Hematopoietic multipotent progenitor cell treated with erythropoietin and hydrocortisone succinate and interleukin-3 and kit ligand, for 8 days (in vitro differentiated cells): ENCODE data around the gene ZNF611.
"Not testable (repeated sequence)": the region's sequence is repeated elsewhere in the genome, so short reads cannot be mapped to it uniquely, and the experiment has no call there.

Source experiments
- DNase-seq: peaks from one replicate; pipeline ENCODE4 v3.0.0-alpha.2; 2015

ZNF611 gene

GRCh38 chr19:52734893-52735661 is at the start of gene ZNF611:
ZNF611 (minus strand) TSS chr19:52735044; CDS start chr19:52715894, 19,150 bp downstream.
- peak; percentile 95 for DNase-seq

GRCh38 chr19:52782864-52783263 is 48.0 kb upstream of the ZNF611 start:
- DNase-seq = not testable (repeated sequence)

- DNase-seq = no peak
These were observed 44.0 kb upstream of the ZNF611 start for GRCh38 chr19:52778811-52779210.

GRCh38 chr19:52756447-52756846 is 21.6 kb upstream of the ZNF611 start:
- DNase-seq = not testable (repeated sequence)

GRCh38 chr19:52749780-52750179 is 14.9 kb upstream of the ZNF611 start:
- no peak for DNase-seq

GRCh38 chr19:52748336-52748950 is 13.6 kb upstream of the ZNF611 start:
- peak; percentile 67 for DNase-seq

- not testable (repeated sequence) for DNase-seq
These were observed 11.1 kb upstream of the ZNF611 start for GRCh38 chr19:52745919-52746318.

- no peak for DNase-seq
These were observed 8.2 kb upstream of the ZNF611 start for GRCh38 chr19:52743091-52743490.

- no peak for DNase-seq
These were observed 7.7 kb upstream of the ZNF611 start for GRCh38 chr19:52742516-52742915.

- DNase-seq = no peak
These were observed 7.2 kb upstream of the ZNF611 start for GRCh38 chr19:52741951-52742485.

GRCh38 chr19:52741371-52741770 is 6.5 kb upstream of the ZNF611 start:
- DNase-seq = not testable (repeated sequence)

GRCh38 chr19:52739576-52739975 is 4.7 kb upstream of the ZNF611 start:
- no peak for DNase-seq

- no peak for DNase-seq
These were observed 890 bp upstream of the ZNF611 start for GRCh38 chr19:52735734-52736133.

- DNase-seq = no peak
These were observed 432 bp downstream of the ZNF611 start for GRCh38 chr19:52734331-52734892.

GRCh38 chr19:52726051-52726450 is 8.8 kb downstream of the ZNF611 start:
- DNase-seq = not testable (repeated sequence)

- DNase-seq = no peak
These were observed 9.3 kb downstream of the ZNF611 start for GRCh38 chr19:52725528-52725961.

- DNase-seq = peak; percentile 27
These were observed 9.9 kb downstream of the ZNF611 start for GRCh38 chr19:52724701-52725514.

GRCh38 chr19:52723907-52724598 is 10.8 kb downstream of the ZNF611 start:
- DNase-seq = peak; percentile 91

- no peak for DNase-seq
These were observed 12.5 kb downstream of the ZNF611 start for GRCh38 chr19:52722062-52723003.

GRCh38 chr19:52720541-52720940 is 14.3 kb downstream of the ZNF611 start:
- not testable (repeated sequence) for DNase-seq

GRCh38 chr19:52716522-52716921 is 18.3 kb downstream of the ZNF611 start:
- DNase-seq = no peak
